DOHH2 (cell line): ENCODE results near the gene ATG10.

Experiments used
- H3F3A ChIP-seq: fragments of 200-600 bp; sonication (generic), shearing (Covaris generic); 2 replicates; pipeline ENCODE4 v1.6.0; 2016; ENCODE audit warnings: antibody characterized with exemption, mild to moderate bottlenecking; ENCODE audit not compliant: control insufficient read depth, insufficient read depth
- H3K27ac ChIP-seq: fragments of 200-600 bp; sonication (generic); 2 replicates; pipeline ENCODE4 v1.5.1; 2014; ENCODE audit warnings: low read depth, mild to moderate bottlenecking, low read length, moderate library complexity
- H3K27me3 ChIP-seq: fragments of 200-600 bp; sonication (generic); 2 replicates; pipeline ENCODE4 v1.6.1; 2014; ENCODE audit warnings: mild to moderate bottlenecking, low read length, mixed read lengths; ENCODE audit not compliant: control insufficient read depth
- H3K36me3 ChIP-seq: fragments of 200-600 bp; sonication (generic); 2 replicates; pipeline ENCODE4 v1.6.1; 2014; ENCODE audit warnings: mild to moderate bottlenecking, low read length, moderate library complexity, mixed read lengths; ENCODE audit not compliant: control insufficient read depth
- H3K4me1 ChIP-seq: fragments of 200-600 bp; sonication (generic); 2 replicates; pipeline ENCODE4 v1.6.1; 2014; ENCODE audit warnings: mild to moderate bottlenecking, low read length, mixed read lengths; ENCODE audit not compliant: control insufficient read depth
- H3K4me2 ChIP-seq: fragments of 200-600 bp; sonication (generic); 2 replicates; pipeline ENCODE4 v1.6.0; 2014; ENCODE audit warnings: mild to moderate bottlenecking, low read length, moderate library complexity
- H3K4me3 ChIP-seq: fragments of 200-600 bp; sonication (generic); 2 replicates; pipeline ENCODE4 v1.5.1; 2014; ENCODE audit warnings: mild to moderate bottlenecking, low read length, mixed read lengths
- H3K79me2 ChIP-seq: fragments of 200-600 bp; sonication (generic); 2 replicates; pipeline ENCODE4 v1.6.1; 2014; ENCODE audit warnings: mild to moderate bottlenecking, low read length, mixed read lengths; ENCODE audit not compliant: control insufficient read depth
- H3K9me2 ChIP-seq: fragments of 200-600 bp; sonication (generic); replicated peaks from 2 replicates; pipeline ENCODE4 v1.6.1; 2014; ENCODE audit warnings: mild to moderate bottlenecking, low read length, mixed read lengths; ENCODE audit not compliant: control insufficient read depth
- H3K9me3 ChIP-seq: fragments of 200-600 bp; sonication (generic); 2 replicates; pipeline ENCODE4 v1.6.1; 2014; ENCODE audit warnings: antibody characterized with exemption, low read length, mixed read lengths; ENCODE audit not compliant: control insufficient read depth, insufficient read depth
- H4K20me1 ChIP-seq: fragments of 200-600 bp; sonication (generic); 2 replicates; pipeline ENCODE4 v1.6.0; 2014; ENCODE audit warnings: low read depth, mild to moderate bottlenecking, antibody characterized with exemption, low read length, moderate library complexity; ENCODE audit not compliant: control insufficient read depth, insufficient read depth
- EZH2phosphoT487 ChIP-seq: fragments of 200-600 bp; sonication (generic); IDR thresholded peaks from 2 replicates; pipeline ENCODE4 v1.6.1; 2017; ENCODE audit warnings: borderline replicate concordance, mild to moderate bottlenecking, antibody characterized with exemption, low read length, moderate library complexity, mixed read lengths
- TF ChIP-seq, protein P1 (sequence below): fragments of 200-600 bp; sonication (generic); IDR thresholded peaks from one replicate; pipeline ENCODE4 v1.5.1; 2014; ENCODE audit warnings: antibody characterized with exemption, mild to moderate bottlenecking, low read depth, low read length; ENCODE audit not compliant: poor library complexity, severe bottlenecking

Gene ATG10

DNA sequence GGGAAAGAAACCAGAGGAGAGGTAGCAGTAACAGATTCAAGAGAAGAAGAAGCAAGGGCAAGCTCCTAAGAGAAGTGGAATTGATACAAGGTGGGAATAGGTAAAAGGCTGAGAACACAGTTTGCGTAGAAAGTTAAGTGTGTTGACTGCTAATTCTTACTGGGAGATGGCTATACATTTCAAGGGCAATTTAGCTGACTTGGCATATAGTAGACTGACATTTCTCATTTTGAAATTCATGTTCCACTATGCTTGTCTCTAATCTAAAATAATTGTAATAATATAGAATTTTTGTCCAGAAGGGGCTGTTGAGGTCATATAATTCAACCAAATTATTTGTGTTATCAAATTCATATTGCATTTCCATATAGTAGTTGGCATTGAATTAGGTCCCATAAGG, 144.0 kb downstream of the ATG10 start:
- Histone ChIP-seq H3K4me3 (no peak overlapping the region), H3K9me3 (no peaks in the 10 kb centered on the region), H3K4me1 (no peaks in the 10 kb centered on the region), H3K27ac (no peak overlapping the region), H4K20me1 (no peaks in the 10 kb centered on the region), H3K79me2 (no peaks in the 10 kb centered on the region), H3F3A (no peaks in the 10 kb centered on the region), H3K9me2 (no peaks in the 10 kb centered on the region), H3K36me3 (no peaks in the 10 kb centered on the region), H3K27me3 (no peaks in the 10 kb centered on the region), H3K4me2 (no peak overlapping the region)
- TF ChIP-seq, protein P1, sequence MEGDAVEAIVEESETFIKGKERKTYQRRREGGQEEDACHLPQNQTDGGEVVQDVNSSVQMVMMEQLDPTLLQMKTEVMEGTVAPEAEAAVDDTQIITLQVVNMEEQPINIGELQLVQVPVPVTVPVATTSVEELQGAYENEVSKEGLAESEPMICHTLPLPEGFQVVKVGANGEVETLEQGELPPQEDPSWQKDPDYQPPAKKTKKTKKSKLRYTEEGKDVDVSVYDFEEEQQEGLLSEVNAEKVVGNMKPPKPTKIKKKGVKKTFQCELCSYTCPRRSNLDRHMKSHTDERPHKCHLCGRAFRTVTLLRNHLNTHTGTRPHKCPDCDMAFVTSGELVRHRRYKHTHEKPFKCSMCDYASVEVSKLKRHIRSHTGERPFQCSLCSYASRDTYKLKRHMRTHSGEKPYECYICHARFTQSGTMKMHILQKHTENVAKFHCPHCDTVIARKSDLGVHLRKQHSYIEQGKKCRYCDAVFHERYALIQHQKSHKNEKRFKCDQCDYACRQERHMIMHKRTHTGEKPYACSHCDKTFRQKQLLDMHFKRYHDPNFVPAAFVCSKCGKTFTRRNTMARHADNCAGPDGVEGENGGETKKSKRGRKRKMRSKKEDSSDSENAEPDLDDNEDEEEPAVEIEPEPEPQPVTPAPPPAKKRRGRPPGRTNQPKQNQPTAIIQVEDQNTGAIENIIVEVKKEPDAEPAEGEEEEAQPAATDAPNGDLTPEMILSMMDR, result no peak
- TF ChIP-seq EZH2phosphoT487, result no peak

DNA sequence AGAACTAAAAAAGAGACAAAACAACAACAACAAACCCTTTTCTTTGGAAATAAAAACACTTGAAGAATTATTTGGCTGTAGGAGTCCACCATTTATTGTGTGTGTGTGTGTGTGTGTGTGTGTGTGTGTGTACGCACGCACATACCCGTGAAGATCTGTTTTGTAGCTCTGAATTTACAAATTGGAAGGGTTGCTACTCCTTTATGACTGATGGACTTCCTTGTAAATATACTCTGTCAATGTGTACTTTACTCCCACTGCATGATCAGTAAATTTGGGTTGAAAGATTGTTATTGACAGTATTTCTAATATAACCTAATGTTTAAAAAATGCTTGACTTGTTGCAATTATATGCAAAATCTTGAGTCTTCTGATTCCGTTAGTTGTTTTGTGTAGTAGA, 148.1 kb downstream of the ATG10 start:
- TF ChIP-seq, protein P1, result no peak
- TF ChIP-seq EZH2phosphoT487, result no peak
- Histone ChIP-seq H3K27ac (no peak overlapping the region), H3K79me2 (no peaks in the 10 kb centered on the region), H3K27me3 (no peaks in the 10 kb centered on the region), H3K9me2 (no peaks in the 10 kb centered on the region), H3K36me3 (no peaks in the 10 kb centered on the region), H3K4me1 (no peaks in the 10 kb centered on the region), H3K4me2 (no peak overlapping the region), H4K20me1 (no peaks in the 10 kb centered on the region), H3K4me3 (no peak overlapping the region), H3K9me3 (no peaks in the 10 kb centered on the region), H3F3A (no peaks in the 10 kb centered on the region)

DNA sequence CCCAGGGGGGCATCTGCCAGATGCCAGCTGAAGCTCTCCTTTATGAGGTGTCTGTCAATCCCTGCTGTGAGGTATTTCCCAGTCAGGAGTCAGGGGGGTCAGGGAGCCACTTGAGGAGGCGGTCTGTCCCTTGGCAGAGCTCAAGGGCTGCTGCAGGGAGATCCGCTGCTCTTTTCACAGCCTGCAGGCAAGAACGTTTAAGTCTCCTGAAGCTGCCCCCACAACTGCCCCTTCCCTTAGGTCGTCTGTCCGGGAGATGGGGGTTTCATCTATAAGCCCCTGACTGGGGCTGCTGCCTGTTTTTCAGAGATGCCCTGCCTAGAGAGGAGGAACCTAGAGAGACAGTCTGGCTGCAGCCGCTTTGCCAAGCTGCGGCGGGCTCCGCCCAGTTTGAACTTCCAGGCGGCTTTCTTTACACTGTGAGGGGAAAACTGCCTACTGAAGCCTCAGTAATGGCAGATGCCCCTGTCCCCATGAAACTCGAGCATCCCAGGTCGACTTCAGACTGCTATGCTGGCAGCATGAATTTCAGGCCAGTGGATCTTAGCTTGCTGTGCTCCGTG, 158.0 kb downstream of the ATG10 start:
- no peaks in the 10 kb centered on the region for H4K20me1 ChIP-seq
- TF ChIP-seq EZH2phosphoT487, result no peak
- TF ChIP-seq, protein P1, result no peak
- H3K4me2 ChIP-seq, result no peak overlapping the region
- no peaks in the 10 kb centered on the region for H3K9me2 ChIP-seq
- no peaks in the 10 kb centered on the region for H3K36me3 ChIP-seq
- H3K4me1 ChIP-seq, result no peaks in the 10 kb centered on the region
- H3K4me3 ChIP-seq, result no peak overlapping the region
- no peaks in the 10 kb centered on the region for H3K79me2 ChIP-seq
- no peaks in the 10 kb centered on the region for H3F3A ChIP-seq
- no peak overlapping the region for H3K27ac ChIP-seq
- no peaks in the 10 kb centered on the region for H3K27me3 ChIP-seq
- H3K9me3 ChIP-seq, result no peaks in the 10 kb centered on the region
